ENCODE results near the gene MAP2K1. TPM values are rescaled to one million over a fixed set of nuclear protein-coding genes. Genes with fewer than 3 reads are reported as not detected.
A peak's percentile ranks its signal among the peaks of the same experiment; 100 is the strongest.

MAP2K1 gene
- total and polyA plus RNA-seq, 4 donors: 14.3 to 30.2 (median 24.4) TPM

DNA sequence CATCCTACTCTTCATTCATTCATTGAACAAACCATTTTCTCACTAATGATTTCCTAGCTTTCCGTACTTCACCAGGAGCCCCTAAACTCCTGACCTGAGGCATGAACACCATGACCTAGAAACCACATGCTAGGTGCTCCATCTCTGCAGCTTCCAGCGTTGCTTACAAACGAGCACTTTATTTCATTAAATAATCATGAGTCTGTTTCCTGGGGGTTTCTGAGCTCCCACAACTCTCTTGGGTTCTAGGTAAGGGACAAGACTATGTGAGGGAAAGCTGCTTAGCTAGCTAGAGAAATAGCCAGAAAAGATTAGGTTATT, 1.3 kb downstream of the MAP2K1 start:
- TF ChIP-seq, protein P1, sequence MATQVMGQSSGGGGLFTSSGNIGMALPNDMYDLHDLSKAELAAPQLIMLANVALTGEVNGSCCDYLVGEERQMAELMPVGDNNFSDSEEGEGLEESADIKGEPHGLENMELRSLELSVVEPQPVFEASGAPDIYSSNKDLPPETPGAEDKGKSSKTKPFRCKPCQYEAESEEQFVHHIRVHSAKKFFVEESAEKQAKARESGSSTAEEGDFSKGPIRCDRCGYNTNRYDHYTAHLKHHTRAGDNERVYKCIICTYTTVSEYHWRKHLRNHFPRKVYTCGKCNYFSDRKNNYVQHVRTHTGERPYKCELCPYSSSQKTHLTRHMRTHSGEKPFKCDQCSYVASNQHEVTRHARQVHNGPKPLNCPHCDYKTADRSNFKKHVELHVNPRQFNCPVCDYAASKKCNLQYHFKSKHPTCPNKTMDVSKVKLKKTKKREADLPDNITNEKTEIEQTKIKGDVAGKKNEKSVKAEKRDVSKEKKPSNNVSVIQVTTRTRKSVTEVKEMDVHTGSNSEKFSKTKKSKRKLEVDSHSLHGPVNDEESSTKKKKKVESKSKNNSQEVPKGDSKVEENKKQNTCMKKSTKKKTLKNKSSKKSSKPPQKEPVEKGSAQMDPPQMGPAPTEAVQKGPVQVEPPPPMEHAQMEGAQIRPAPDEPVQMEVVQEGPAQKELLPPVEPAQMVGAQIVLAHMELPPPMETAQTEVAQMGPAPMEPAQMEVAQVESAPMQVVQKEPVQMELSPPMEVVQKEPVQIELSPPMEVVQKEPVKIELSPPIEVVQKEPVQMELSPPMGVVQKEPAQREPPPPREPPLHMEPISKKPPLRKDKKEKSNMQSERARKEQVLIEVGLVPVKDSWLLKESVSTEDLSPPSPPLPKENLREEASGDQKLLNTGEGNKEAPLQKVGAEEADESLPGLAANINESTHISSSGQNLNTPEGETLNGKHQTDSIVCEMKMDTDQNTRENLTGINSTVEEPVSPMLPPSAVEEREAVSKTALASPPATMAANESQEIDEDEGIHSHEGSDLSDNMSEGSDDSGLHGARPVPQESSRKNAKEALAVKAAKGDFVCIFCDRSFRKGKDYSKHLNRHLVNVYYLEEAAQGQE (IDR thresholded peaks at IDR 0.05): no peak
- no peak for TF ChIP-seq RAD21 (IDR thresholded peaks at IDR 0.05)
- no peak for TF ChIP-seq SP1 (IDR thresholded peaks at IDR 0.05)
- no peak for TF ChIP-seq TAF1 (conservative IDR thresholded peaks at IDR 0.05)
- WGBS: 22% methylated on average over 3 of the region's 3 CpGs
- Histone ChIP-seq H3K4me3 (ENCODE audit: low read depth in 1 of 3, low read length in 3 of 3) (peak overlapping the region; percentile 62 to 98 (median 82)), H3K27me3 (ENCODE audit: control insufficient read depth in 4 of 4, insufficient read depth in 4 of 4, low read length in 3 of 4) (no peaks in the 10 kb centered on the region), H3K27ac (ENCODE audit: low read depth in 1 of 2, low read length in 2 of 2) (peak overlapping the region; percentile 69 to 90), H3K9me3 (ENCODE audit: control insufficient read depth in 4 of 4, low read length in 3 of 4) (no peaks in the 10 kb centered on the region), H3K4me1 (ENCODE audit: control insufficient read depth in 4 of 4, insufficient read depth in 4 of 4, low read length in 3 of 4) (peaks cover 10 to 25% (median 16%) of the 10 kb centered on the region in 4 donors), H3K9ac (ENCODE audit: low read depth in 1 of 2, low read length in 2 of 2) (peak overlapping the region; percentile 34 to 91), H3K36me3 (ENCODE audit: control insufficient read depth in 4 of 4, insufficient read depth in 3 of 4, low read depth in 1 of 4, low read length in 3 of 4) (peaks cover 0 to 3% (median under 1%) of the 10 kb centered on the region in 4 donors)
- DNase-seq (ENCODE audit: low spot score): no peak

DNA sequence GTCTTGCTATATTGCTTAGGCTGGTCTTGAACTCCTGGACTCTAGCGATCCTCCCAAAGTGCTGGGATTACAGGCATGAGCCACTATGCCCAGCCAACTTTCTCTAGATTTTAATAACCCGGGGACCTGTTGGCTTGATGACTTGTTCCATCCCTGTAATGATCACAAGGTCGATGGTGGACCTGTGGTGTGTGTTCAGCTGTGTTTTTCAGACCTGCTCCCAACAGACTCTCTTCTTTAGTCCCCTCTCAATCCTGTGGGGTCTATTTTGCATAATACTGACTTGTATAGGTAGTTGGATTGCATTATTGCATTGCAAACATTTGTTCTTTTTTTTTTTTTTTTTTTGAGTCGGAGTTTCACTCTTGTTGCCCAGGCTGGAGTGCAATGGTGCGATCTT, 1.9 kb downstream of the MAP2K1 start:
- Histone ChIP-seq H3K27ac (ENCODE audit: low read depth in 1 of 2, low read length in 2 of 2) (no peak overlapping the region), H3K27me3 (ENCODE audit: control insufficient read depth in 4 of 4, insufficient read depth in 4 of 4, low read length in 3 of 4) (no peaks in the 10 kb centered on the region), H3K9me3 (ENCODE audit: control insufficient read depth in 4 of 4, low read length in 3 of 4) (no peaks in the 10 kb centered on the region), H3K9ac (ENCODE audit: low read depth in 1 of 2, low read length in 2 of 2) (peak overlapping the region in 1 of 2 donors; percentile 34), H3K4me1 (ENCODE audit: control insufficient read depth in 4 of 4, insufficient read depth in 4 of 4, low read length in 3 of 4) (peaks cover 10 to 28% (median 16%) of the 10 kb centered on the region in 4 donors), H3K4me3 (ENCODE audit: low read depth in 1 of 3, low read length in 3 of 3) (peak overlapping the region in 1 of 3 donors; percentile 98), H3K36me3 (ENCODE audit: control insufficient read depth in 4 of 4, insufficient read depth in 3 of 4, low read depth in 1 of 4, low read length in 3 of 4) (peaks cover 0 to 3% (median under 1%) of the 10 kb centered on the region in 4 donors)
- no peak for DNase-seq (ENCODE audit: low spot score)
- TF ChIP-seq, protein P1 (IDR thresholded peaks at IDR 0.05): no peak
- TF ChIP-seq GABPA (IDR thresholded peaks at IDR 0.05 in 1 of 2, conservative IDR thresholded peaks at IDR 0.05 in 1 of 2) (no peak), EGR1 (IDR thresholded peaks at IDR 0.05; ENCODE audit: low read depth in 2 of 2) (no peak), RAD21 (IDR thresholded peaks at IDR 0.05) (no peak), FOXA1 (IDR thresholded peaks at IDR 0.05) (no peak), RXRA (IDR thresholded peaks at IDR 0.05) (no peak), SP1 (IDR thresholded peaks at IDR 0.05) (no peak), TAF1 (conservative IDR thresholded peaks at IDR 0.05) (no peak), JUND (IDR thresholded peaks at IDR 0.05) (no peak), YY1 (IDR thresholded peaks at IDR 0.05) (no peak), NR2F2 (IDR thresholded peaks at IDR 0.05) (no peak), HNF4A (conservative IDR thresholded peaks at IDR 0.05) (no peak), FOXA2 (IDR thresholded peaks at IDR 0.05) (no peak), HNF4G (IDR thresholded peaks at IDR 0.05) (no peak)
- TF ChIP-seq, protein P2, sequence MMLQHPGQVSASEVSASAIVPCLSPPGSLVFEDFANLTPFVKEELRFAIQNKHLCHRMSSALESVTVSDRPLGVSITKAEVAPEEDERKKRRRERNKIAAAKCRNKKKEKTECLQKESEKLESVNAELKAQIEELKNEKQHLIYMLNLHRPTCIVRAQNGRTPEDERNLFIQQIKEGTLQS (IDR thresholded peaks at IDR 0.05): no peak
- TF ChIP-seq, protein P3, sequence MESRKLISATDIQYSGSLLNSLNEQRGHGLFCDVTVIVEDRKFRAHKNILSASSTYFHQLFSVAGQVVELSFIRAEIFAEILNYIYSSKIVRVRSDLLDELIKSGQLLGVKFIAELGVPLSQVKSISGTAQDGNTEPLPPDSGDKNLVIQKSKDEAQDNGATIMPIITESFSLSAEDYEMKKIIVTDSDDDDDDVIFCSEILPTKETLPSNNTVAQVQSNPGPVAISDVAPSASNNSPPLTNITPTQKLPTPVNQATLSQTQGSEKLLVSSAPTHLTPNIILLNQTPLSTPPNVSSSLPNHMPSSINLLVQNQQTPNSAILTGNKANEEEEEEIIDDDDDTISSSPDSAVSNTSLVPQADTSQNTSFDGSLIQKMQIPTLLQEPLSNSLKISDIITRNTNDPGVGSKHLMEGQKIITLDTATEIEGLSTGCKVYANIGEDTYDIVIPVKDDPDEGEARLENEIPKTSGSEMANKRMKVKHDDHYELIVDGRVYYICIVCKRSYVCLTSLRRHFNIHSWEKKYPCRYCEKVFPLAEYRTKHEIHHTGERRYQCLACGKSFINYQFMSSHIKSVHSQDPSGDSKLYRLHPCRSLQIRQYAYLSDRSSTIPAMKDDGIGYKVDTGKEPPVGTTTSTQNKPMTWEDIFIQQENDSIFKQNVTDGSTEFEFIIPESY (IDR thresholded peaks at IDR 0.05): no peak
- TF ChIP-seq, protein P4, sequence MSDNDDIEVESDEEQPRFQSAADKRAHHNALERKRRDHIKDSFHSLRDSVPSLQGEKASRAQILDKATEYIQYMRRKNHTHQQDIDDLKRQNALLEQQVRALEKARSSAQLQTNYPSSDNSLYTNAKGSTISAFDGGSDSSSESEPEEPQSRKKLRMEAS (IDR thresholded peaks at IDR 0.05): no peak
- TF ChIP-seq, protein P5, sequence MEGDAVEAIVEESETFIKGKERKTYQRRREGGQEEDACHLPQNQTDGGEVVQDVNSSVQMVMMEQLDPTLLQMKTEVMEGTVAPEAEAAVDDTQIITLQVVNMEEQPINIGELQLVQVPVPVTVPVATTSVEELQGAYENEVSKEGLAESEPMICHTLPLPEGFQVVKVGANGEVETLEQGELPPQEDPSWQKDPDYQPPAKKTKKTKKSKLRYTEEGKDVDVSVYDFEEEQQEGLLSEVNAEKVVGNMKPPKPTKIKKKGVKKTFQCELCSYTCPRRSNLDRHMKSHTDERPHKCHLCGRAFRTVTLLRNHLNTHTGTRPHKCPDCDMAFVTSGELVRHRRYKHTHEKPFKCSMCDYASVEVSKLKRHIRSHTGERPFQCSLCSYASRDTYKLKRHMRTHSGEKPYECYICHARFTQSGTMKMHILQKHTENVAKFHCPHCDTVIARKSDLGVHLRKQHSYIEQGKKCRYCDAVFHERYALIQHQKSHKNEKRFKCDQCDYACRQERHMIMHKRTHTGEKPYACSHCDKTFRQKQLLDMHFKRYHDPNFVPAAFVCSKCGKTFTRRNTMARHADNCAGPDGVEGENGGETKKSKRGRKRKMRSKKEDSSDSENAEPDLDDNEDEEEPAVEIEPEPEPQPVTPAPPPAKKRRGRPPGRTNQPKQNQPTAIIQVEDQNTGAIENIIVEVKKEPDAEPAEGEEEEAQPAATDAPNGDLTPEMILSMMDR (IDR thresholded peaks at IDR 0.05; ENCODE audit: low read depth, low read length, missing input control): no peak
- 78% methylated on average over 5 of the region's 5 CpGs for WGBS

All from liver (tissue), 9 donors.